Measurements from ENCODE around the gene COL4A1. TPM values are rescaled to one million over a fixed set of nuclear protein-coding genes. Genes with fewer than 3 reads are reported as not detected.

COL4A1 gene
- total RNA-seq, 1 experiment from 2014 or later = 4.8 TPM

DNA sequence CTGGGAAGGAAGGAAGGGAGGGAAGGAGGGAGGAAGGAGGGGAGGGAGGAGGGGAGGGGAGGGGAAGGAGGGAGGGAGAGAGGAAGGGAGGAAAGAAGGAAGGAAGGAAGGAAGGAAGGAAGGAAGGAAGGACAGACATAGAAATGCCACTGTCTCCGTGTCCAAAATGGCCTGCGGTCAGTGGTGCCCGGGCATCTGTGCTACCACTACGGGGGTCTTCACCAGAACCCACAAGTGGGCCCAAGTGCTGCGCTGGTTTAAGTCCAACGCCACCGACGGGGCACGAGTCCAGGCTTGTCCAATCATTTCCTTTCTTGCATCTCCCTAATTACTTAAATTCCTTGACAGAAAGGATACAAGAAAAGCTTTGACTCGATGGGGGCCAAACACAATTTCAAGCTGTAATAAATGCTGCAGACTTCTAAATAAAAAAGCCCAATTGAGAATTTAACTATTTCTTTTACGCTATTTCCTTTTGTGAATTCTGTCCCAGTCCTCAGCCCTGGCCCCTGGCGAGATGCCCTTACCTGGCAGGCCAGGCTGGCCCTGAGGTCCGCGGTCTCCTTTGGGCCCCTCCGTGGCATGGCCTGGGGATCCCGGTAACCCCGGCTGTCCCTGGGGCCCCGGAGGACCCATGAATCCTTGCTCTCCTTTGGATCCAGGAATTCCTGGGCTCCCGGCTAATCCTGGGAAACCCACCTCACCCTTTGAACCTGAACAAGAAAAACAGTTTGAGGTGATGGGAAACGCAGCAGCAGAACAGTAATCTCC is 136.8 kb downstream of the COL4A1 start:
- POLR2A ChIA-PET = no interaction called here
- H3K9me3 Mint-ChIP-seq (ENCODE audit: unreplicated experiment) = peaks cover 18% of the 10 kb centered on the region

DNA sequence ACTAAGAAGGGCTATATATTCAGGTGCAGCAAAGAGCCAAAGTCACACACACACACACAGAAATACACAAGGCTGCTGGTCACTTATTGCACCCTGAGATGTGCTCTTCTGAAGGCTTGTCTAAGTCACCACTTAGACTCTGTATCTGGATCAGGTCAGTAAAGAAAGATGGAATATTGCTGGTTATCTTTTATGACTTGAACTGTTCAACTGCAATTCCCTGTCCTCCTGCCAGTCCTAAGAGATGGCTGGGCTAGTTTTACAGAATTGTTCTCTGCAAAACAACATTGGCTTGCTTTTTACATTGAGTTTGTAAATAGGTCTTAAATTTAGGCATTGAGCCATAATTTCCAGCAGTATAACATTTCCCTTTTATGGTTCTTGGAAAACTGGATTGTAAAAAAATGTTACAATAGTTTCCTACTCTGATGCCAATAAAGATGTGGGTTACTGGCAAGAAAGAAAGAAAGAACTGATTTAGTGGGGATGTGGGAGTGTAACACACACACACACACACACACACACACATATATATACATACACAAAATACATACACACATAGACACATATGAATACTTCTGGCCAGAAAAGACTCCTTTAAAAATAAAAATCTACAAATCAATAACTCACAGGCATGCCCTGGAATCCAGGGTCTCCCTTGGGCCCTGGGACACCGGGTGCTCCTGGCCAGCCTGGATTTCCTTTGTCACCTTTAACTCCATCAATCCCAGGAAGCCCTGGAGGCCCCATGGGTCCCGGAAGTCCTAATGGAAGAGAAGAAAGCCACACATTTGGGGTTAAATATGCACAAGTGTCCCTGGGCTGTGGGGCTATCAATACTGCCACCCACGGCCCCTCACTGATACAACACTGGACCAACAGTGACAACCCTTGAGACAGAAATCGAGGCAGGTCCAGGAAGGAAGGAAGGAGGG is 137.7 kb downstream of the COL4A1 start:
- H3K4me1 Mint-ChIP-seq (ENCODE audit: low read depth, unreplicated experiment) = no peaks in the 10 kb centered on the region
- peaks cover 8% of the 10 kb centered on the region for H3K36me3 Mint-ChIP-seq (ENCODE audit: insufficient read depth, unreplicated experiment)
- TF ChIP-seq, protein P1, sequence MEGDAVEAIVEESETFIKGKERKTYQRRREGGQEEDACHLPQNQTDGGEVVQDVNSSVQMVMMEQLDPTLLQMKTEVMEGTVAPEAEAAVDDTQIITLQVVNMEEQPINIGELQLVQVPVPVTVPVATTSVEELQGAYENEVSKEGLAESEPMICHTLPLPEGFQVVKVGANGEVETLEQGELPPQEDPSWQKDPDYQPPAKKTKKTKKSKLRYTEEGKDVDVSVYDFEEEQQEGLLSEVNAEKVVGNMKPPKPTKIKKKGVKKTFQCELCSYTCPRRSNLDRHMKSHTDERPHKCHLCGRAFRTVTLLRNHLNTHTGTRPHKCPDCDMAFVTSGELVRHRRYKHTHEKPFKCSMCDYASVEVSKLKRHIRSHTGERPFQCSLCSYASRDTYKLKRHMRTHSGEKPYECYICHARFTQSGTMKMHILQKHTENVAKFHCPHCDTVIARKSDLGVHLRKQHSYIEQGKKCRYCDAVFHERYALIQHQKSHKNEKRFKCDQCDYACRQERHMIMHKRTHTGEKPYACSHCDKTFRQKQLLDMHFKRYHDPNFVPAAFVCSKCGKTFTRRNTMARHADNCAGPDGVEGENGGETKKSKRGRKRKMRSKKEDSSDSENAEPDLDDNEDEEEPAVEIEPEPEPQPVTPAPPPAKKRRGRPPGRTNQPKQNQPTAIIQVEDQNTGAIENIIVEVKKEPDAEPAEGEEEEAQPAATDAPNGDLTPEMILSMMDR (IDR thresholded peaks at IDR 0.05; ENCODE audit: insufficient read depth in 1 of 2, low read depth in 1 of 2, low read length in 1 of 2, severe bottlenecking in 1 of 2, unreplicated experiment in 1 of 2) = no peak
- peaks cover 11% of the 10 kb centered on the region for H3K9me3 Mint-ChIP-seq (ENCODE audit: unreplicated experiment)
- Histone ChIP-seq H3K4me1 (no peaks in the 10 kb centered on the region), H3K9me3 (peaks cover 8% of the 10 kb centered on the region; the same call in 1 of the 2 replicates), H3K4me3 (ENCODE audit: low read depth, low read length) (no peak overlapping the region), H3K27me3 (replicated peaks; ENCODE audit: control insufficient read depth, insufficient read depth, low read length) (no peaks in the 10 kb centered on the region), H3K36me3 (ENCODE audit: control insufficient read depth, insufficient read depth, low read length) (no peaks in the 10 kb centered on the region)
- POLR2A ChIA-PET = no interaction called here
- H3K27ac Mint-ChIP-seq (ENCODE audit: unreplicated experiment) = no peak overlapping the region
- intact Hi-C loops (cut with micrococcal nuclease; ENCODE audit: unreplicated experiment) = loop anchor here (5.0 kb wide), 1 partner anchor 708 kb away; no protein-coding TSS in a partner anchor
- H3K4me3 Mint-ChIP-seq (ENCODE audit: unreplicated experiment) = no peak overlapping the region
- no TSS peak for BruUV-seq (replicated peaks)
- CTCF ChIA-PET = no interaction called here
- H3K27me3 Mint-ChIP-seq (ENCODE audit: insufficient read depth, unreplicated experiment) = no peaks in the 10 kb centered on the region
- DNase-seq = no peak

More for the DNA sequence above, 136.8 kb downstream of the COL4A1 start:
- Histone ChIP-seq H3K4me1 (no peaks in the 10 kb centered on the region), H3K9me3 (peaks cover 8% of the 10 kb centered on the region; the same call in 1 of the 2 replicates), H3K36me3 (ENCODE audit: control insufficient read depth, insufficient read depth, low read length) (no peaks in the 10 kb centered on the region), H3K4me3 (ENCODE audit: low read depth, low read length) (no peak overlapping the region), H3K27me3 (replicated peaks; ENCODE audit: control insufficient read depth, insufficient read depth, low read length) (no peaks in the 10 kb centered on the region)
- intact Hi-C loops (cut with micrococcal nuclease; ENCODE audit: unreplicated experiment) = no loop called here
- no peak for DNase-seq
- CTCF ChIA-PET = no interaction called here
- Mint-ChIP-seq H3K4me1 (ENCODE audit: low read depth, unreplicated experiment) (no peaks in the 10 kb centered on the region), H3K27ac (ENCODE audit: unreplicated experiment) (no peak overlapping the region), H3K36me3 (ENCODE audit: insufficient read depth, unreplicated experiment) (peaks cover 8% of the 10 kb centered on the region), H3K27me3 (ENCODE audit: insufficient read depth, unreplicated experiment) (no peaks in the 10 kb centered on the region), H3K4me3 (ENCODE audit: unreplicated experiment) (no peak overlapping the region)
- no TSS peak for BruUV-seq (replicated peaks)
- TF ChIP-seq, protein P1 (IDR thresholded peaks at IDR 0.05; ENCODE audit: insufficient read depth in 1 of 2, low read depth in 1 of 2, low read length in 1 of 2, severe bottlenecking in 1 of 2, unreplicated experiment in 1 of 2) = no peak

DNA sequence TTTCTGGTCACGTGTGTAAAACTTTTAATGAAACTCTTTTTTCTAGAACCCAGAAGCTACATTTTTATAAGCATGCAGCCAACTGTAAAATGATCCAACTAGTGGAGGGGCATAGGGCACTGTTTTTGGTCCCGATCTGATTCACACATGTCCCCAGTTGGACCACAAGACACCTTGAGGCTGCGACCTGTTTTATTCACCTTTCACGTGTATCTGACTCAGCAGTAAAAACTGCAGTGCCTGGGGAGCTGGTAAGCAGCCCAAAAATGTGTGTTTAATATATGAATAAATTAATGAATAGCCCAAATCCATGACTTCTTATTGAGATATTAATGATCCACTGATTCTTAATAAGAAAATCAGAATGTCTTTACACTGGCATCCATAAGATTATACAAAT is 140.4 kb downstream of the COL4A1 start:
- H3K9me3 Mint-ChIP-seq (ENCODE audit: unreplicated experiment) = no peaks in the 10 kb centered on the region
- no peak overlapping the region for H3K27ac Mint-ChIP-seq (ENCODE audit: unreplicated experiment)
- H3K27me3 Mint-ChIP-seq (ENCODE audit: insufficient read depth, unreplicated experiment) = no peaks in the 10 kb centered on the region
- H3K4me1 Mint-ChIP-seq (ENCODE audit: low read depth, unreplicated experiment) = no peaks in the 10 kb centered on the region
- intact Hi-C loops (cut with micrococcal nuclease; ENCODE audit: unreplicated experiment) = loop anchor here (5.0 kb wide), 1 partner anchor 711 kb away; no protein-coding TSS in a partner anchor
- no TSS peak for BruUV-seq (replicated peaks)
- no peak overlapping the region for H3K4me3 Mint-ChIP-seq (ENCODE audit: unreplicated experiment)
- no peaks in the 10 kb centered on the region for H3K9me3 ChIP-seq
- no peaks in the 10 kb centered on the region for H3K36me3 ChIP-seq (ENCODE audit: control insufficient read depth, insufficient read depth, low read length)
- no peaks in the 10 kb centered on the region for H3K27me3 ChIP-seq (replicated peaks; ENCODE audit: control insufficient read depth, insufficient read depth, low read length)
- H3K4me1 ChIP-seq = no peaks in the 10 kb centered on the region
- ChIA-PET POLR2A (no interaction called here), CTCF (no interaction called here)
- no peak overlapping the region for H3K4me3 ChIP-seq (ENCODE audit: low read depth, low read length)
- TF ChIP-seq, protein P1 (IDR thresholded peaks at IDR 0.05; ENCODE audit: insufficient read depth in 1 of 2, low read depth in 1 of 2, low read length in 1 of 2, severe bottlenecking in 1 of 2, unreplicated experiment in 1 of 2) = no peak
- no peaks in the 10 kb centered on the region for H3K36me3 Mint-ChIP-seq (ENCODE audit: insufficient read depth, unreplicated experiment)
- no peak for DNase-seq
